Hepatocyte (in vitro differentiated cells): ENCODE results near the gene RELB. TPM values are rescaled to one million over a fixed set of nuclear protein-coding genes. Genes with fewer than 3 reads are reported as not detected.

Source experiments
- DNase-seq: peaks from one replicate; pipeline ENCODE4 v3.0.0-alpha.2; 2016; ENCODE audit warnings: low spot score
- H2AFZ ChIP-seq: fragments of 200-600 bp; sonication (generic); 2 replicates; pipeline ENCODE4 v1.6.0; 2016; ENCODE audit warnings: antibody characterized with exemption, mild to moderate bottlenecking
- H3K27ac ChIP-seq: fragments of 200-600 bp; sonication (generic); 2 replicates; pipeline ENCODE4 v1.5.1; 2016; ENCODE audit warnings: mild to moderate bottlenecking
- H3K27me3 ChIP-seq: fragments of 200-600 bp; sonication (generic); 2 replicates; pipeline ENCODE4 v1.6.1; 2016
- H3K36me3 ChIP-seq: fragments of 200-600 bp; sonication (generic); replicated peaks from 2 replicates; pipeline ENCODE4 v1.5.1; 2016; ENCODE audit warnings: low read depth; ENCODE audit not compliant: insufficient read depth
- H3K4me1 ChIP-seq: fragments of 200-600 bp; sonication (generic); 2 replicates; pipeline ENCODE4 v1.5.1; 2016; ENCODE audit warnings: mild to moderate bottlenecking, moderate library complexity; ENCODE audit not compliant: insufficient read depth
- H3K4me2 ChIP-seq: fragments of 200-600 bp; sonication (generic); 2 replicates; pipeline ENCODE4 v1.6.0; 2016
- H3K4me3 ChIP-seq: fragments of 200-600 bp; sonication (generic); 2 replicates; pipeline ENCODE4 v1.5.1; 2016; ENCODE audit warnings: mild to moderate bottlenecking
- H3K79me2 ChIP-seq: fragments of 200-600 bp; sonication (generic); 2 replicates; pipeline ENCODE4 v1.6.0; 2017; ENCODE audit warnings: mild to moderate bottlenecking
- H3K9me2 ChIP-seq: fragments of 200-600 bp; sonication (generic); replicated peaks from 2 replicates; pipeline ENCODE4 v1.6.0; 2017; ENCODE audit warnings: mild to moderate bottlenecking; ENCODE audit not compliant: insufficient read depth
- H3K9me3 ChIP-seq: fragments of 200-600 bp; sonication (generic); 2 replicates; pipeline ENCODE4 v1.5.1; 2016; ENCODE audit warnings: low read depth, mild to moderate bottlenecking
- H4K20me1 ChIP-seq: fragments of 200-600 bp; sonication (generic); 2 replicates; pipeline ENCODE4 v1.6.0; 2016; ENCODE audit warnings: mild to moderate bottlenecking; ENCODE audit not compliant: insufficient read depth, poor library complexity, severe bottlenecking
- CTCF ChIP-seq: fragments of 200-600 bp; sonication (generic); IDR thresholded peaks from 2 replicates; pipeline ENCODE4 v1.5.1; 2016; ENCODE audit warnings: antibody characterized with exemption, mild to moderate bottlenecking; ENCODE audit not compliant: poor library complexity
- EZH2 ChIP-seq: fragments of 200-600 bp; sonication (generic); IDR thresholded peaks from 2 replicates; pipeline ENCODE4 v1.6.1; 2016; ENCODE audit warnings: antibody characterized with exemption, mild to moderate bottlenecking, borderline replicate concordance
- EZH2phosphoT487 ChIP-seq: fragments of 200-600 bp; sonication (generic); IDR thresholded peaks from one replicate; pipeline ENCODE4 v1.6.1; 2018; ENCODE audit warnings: antibody characterized with exemption, mild to moderate bottlenecking, low read depth, moderate library complexity; ENCODE audit not compliant: unreplicated experiment, severe bottlenecking
- WGBS: methylation state at CpG from one replicate; pipeline ENCODE4 v1.1.6; 2016; ENCODE audit warnings: low lambda C conversion rate; ENCODE audit errors: missing lambda C conversion rate; 5-methylcytosine and 5-hydroxymethylcytosine counted together
- polyA plus RNA-seq: library from polyadenylated mRNA; unstranded; fragments of >200 nt; fragmentation: Nextera tagmentation; extraction: Ambion mirVana; gene quantifications from 2 replicates; pipeline ENCODE4 v1.2.1, GENCODE V29; 2016
- total RNA-seq: library from RNA; depleted of rRNA; stranded (reverse); fragments of >200 nt; gene quantifications from 2 replicates; pipeline ENCODE4 v1.2.3, GENCODE V29; 2014

RELB gene
- total and polyA plus RNA-seq, 2 experiments from 2014 or later = 6.3 to 9.1 TPM

- Histone ChIP-seq H3K79me2 (peaks cover 47% of the 10 kb centered on the region), H3K27ac (peak within 1 kb of the TSS; percentile 92), H4K20me1 (no peaks in the 10 kb centered on the region), H3K4me1 (no peaks in the 10 kb centered on the region), H2AFZ (peak within 1 kb of the TSS; percentile 100), H3K9me3 (no peaks in the 10 kb centered on the region), H3K4me3 (peak within 1 kb of the TSS; percentile 99), H3K36me3 (no peaks in the 10 kb centered on the region), H3K4me2 (peak within 1 kb of the TSS; percentile 99), H3K27me3 (no peaks in the 10 kb centered on the region), H3K9me2 (no peaks in the 10 kb centered on the region)
- peak; percentile 89 for DNase-seq
- TF ChIP-seq EZH2 (no peak), CTCF (no peak), EZH2phosphoT487 (no peak)
- under 1% methylated on average over 60 of the region's 61 CpGs for WGBS
Measured at GRCh38 chr19:45079063-45079910, 78.0 kb downstream of the RELB start, which contains the start of gene GEMIN7. GEMIN7 (plus strand) TSS chr19:45079260; CDS start chr19:45090115, 10,855 bp downstream.

- no peaks in the 10 kb centered on the region for H3K9me2 ChIP-seq
- H3K4me3 ChIP-seq = peak overlapping the region; percentile 99
- peaks cover 51% of the 10 kb centered on the region for H3K79me2 ChIP-seq
- no peaks in the 10 kb centered on the region for H3K9me3 ChIP-seq
- no peaks in the 10 kb centered on the region for H4K20me1 ChIP-seq
- no peaks in the 10 kb centered on the region for H3K36me3 ChIP-seq
- TF ChIP-seq EZH2 = no peak
- no peak for TF ChIP-seq CTCF
- H2AFZ ChIP-seq = peak overlapping the region; percentile 100
- peak overlapping the region; percentile 92 for H3K27ac ChIP-seq
- no peaks in the 10 kb centered on the region for H3K27me3 ChIP-seq
- no peak for DNase-seq
- WGBS = 2% methylated on average over 6 of the region's 6 CpGs
- H3K4me2 ChIP-seq = peak overlapping the region; percentile 99
- H3K4me1 ChIP-seq = no peaks in the 10 kb centered on the region
Measured at GRCh38 chr19:45079911-45080370, 78.7 kb downstream of the RELB start.

- Histone ChIP-seq H3K9me2 (no peaks in the 10 kb centered on the region), H3K27me3 (no peaks in the 10 kb centered on the region), H2AFZ (no peak overlapping the region), H3K4me3 (no peak overlapping the region), H3K9me3 (no peaks in the 10 kb centered on the region), H3K27ac (no peak overlapping the region), H4K20me1 (no peaks in the 10 kb centered on the region), H3K79me2 (peaks cover 63% of the 10 kb centered on the region), H3K36me3 (no peaks in the 10 kb centered on the region), H3K4me1 (no peaks in the 10 kb centered on the region), H3K4me2 (no peak overlapping the region)
- WGBS = 93% methylated on average over 5 of the region's 5 CpGs
- no peak for DNase-seq
- no peak for TF ChIP-seq EZH2phosphoT487
- TF ChIP-seq CTCF = no peak
- TF ChIP-seq EZH2 = no peak
Measured at GRCh38 chr19:45082170-45082569, 80.9 kb downstream of the RELB start.
